HCT116 (cell line): ENCODE results near the gene TMEM59L. TPM values are rescaled to one million over a fixed set of nuclear protein-coding genes. Genes with fewer than 3 reads are reported as not detected.

Experiments used
- ATAC-seq: fragments of 200-7000 bp; cut with Tn5 transposase; 2 replicates; pipeline ENCODE4 v1.9.1; 2020; ENCODE audit warnings: mild to moderate bottlenecking, moderate library complexity
- BruUV-seq: library from RNA; stranded (reverse); fragments of 400-500 nt; replicated peaks from 2 replicates; lab custom pipeline; 2021; lab: Mats Ljungman, UMichigan
- CTCF ChIA-PET: fragments of 300-600 bp; sonication (Branson Sonifier 250); formaldehyde crosslinking; loops from one replicate; lab custom pipeline; 2021; ENCODE audit warnings: antibody characterized with exemption; lab: Charles Lee
- POLR2A ChIA-PET: fragments of 300-600, 350-600 bp; sonication (Branson Sonifier 250); formaldehyde crosslinking; loops from one replicate; lab custom pipeline; 2021; ENCODE audit warnings: antibody characterized with exemption; lab: Charles Lee
- RAD21 ChIA-PET, 2 experiments: fragments of 300-600 bp; sonication (Branson Sonifier 250); formaldehyde crosslinking; loops; one replicate each; lab custom pipeline; 2023; ENCODE audit warnings: low total read pairs in 2 of 2; ENCODE audit not compliant: uncharacterized antibody in 2 of 2, unreplicated experiment in 2 of 2, low non-redundant PET in 1 of 2; lab: Charles Lee
- DNase-seq: peaks from one replicate; pipeline ENCODE4 v3.0.0-alpha.2; 2010; ENCODE audit warnings: low read depth, low spot score
- H2AFZ ChIP-seq: fragments of 200-600 bp; shearing (Covaris generic), sonication (generic); 2 replicates; pipeline ENCODE4 v1.6.1; 2017; ENCODE audit warnings: low read depth, mixed run types, mixed read lengths, antibody characterized with exemption, low read length; ENCODE audit not compliant: poor library complexity, severe bottlenecking
- H3K27ac ChIP-seq: 2 replicates; pipeline ENCODE4 v1.5.1; 2012; ENCODE audit warnings: low read depth, low read length
- H3K27me3 ChIP-seq: fragments of 200-600 bp; sonication (generic); 2 replicates; pipeline ENCODE4 v1.6.1; 2016; ENCODE audit warnings: mixed run types, low read length, mixed read lengths; ENCODE audit not compliant: insufficient read depth
- H3K36me3 ChIP-seq, 2 experiments: fragments of 200-500 bp in 1 of 2; fragments of 200-600 bp in 1 of 2; sonication (Bioruptor generic) in 1 of 2; sonication (generic) in 1 of 2; 2 replicates each; pipeline versions ENCODE4 v1.5.1 to v1.6.1; 2014 to 2016; ENCODE audit warnings: low read length in 2 of 2, inconsistent platforms in 1 of 2, mixed read lengths in 1 of 2, mixed run types in 1 of 2; ENCODE audit not compliant: insufficient read depth in 2 of 2, control insufficient read depth in 1 of 2
- H3K4me1 ChIP-seq, 2 experiments: fragments of 200-600 bp in 1 of 2; sonication (generic) in 1 of 2; 2 replicates each; pipeline versions ENCODE4 v1.5.1 to v1.6.1; 2012 to 2017; ENCODE audit warnings: low read length in 2 of 2, inconsistent platforms in 1 of 2, mild to moderate bottlenecking in 1 of 2, mixed read lengths in 1 of 2, mixed run types in 1 of 2, moderate library complexity in 1 of 2; ENCODE audit not compliant: insufficient read depth in 2 of 2, control insufficient read depth in 1 of 2
- H3K4me2 ChIP-seq: fragments of 200-600 bp; sonication (generic); 2 replicates; pipeline ENCODE4 v1.6.1; 2017; ENCODE audit warnings: mixed run types, low read length, mixed read lengths
- H3K4me3 ChIP-seq, 2 experiments: fragments of 200-600 bp in 1 of 2; sonication (generic) in 1 of 2; replicated peaks in 1 of 2; 2 replicates each; pipeline ENCODE4 v1.5.1; 2011 to 2016; ENCODE audit warnings: low read length in 2 of 2, control low read depth in 1 of 2, low read depth in 1 of 2, mild to moderate bottlenecking in 1 of 2, mixed read lengths in 1 of 2, mixed run types in 1 of 2
- H3K79me2 ChIP-seq: fragments of 200-600 bp; sonication (generic); 2 replicates; pipeline ENCODE4 v1.6.1; 2017; ENCODE audit warnings: mild to moderate bottlenecking, mixed run types, low read length, moderate library complexity, mixed read lengths; ENCODE audit not compliant: insufficient read depth
- H3K9ac ChIP-seq: fragments of 200-600 bp; sonication (generic); 2 replicates; pipeline ENCODE4 v1.6.1; 2016; ENCODE audit warnings: low read length, mixed read lengths
- H3K9me2 ChIP-seq: fragments of 200-600 bp; sonication (generic), shearing (Covaris generic); 2 replicates; pipeline ENCODE4 v1.6.1; 2017; ENCODE audit warnings: mixed run types, mild to moderate bottlenecking, moderate library complexity; ENCODE audit not compliant: insufficient read depth
- H3K9me3 ChIP-seq, 2 experiments: fragments of 200-500 bp in 1 of 2; fragments of 200-600 bp in 1 of 2; sonication (Bioruptor generic) in 1 of 2; sonication (generic) in 1 of 2; 2 replicates each; pipeline ENCODE4 v1.6.1; 2014 to 2017; ENCODE audit warnings: low read length in 2 of 2, mixed read lengths in 2 of 2, inconsistent platforms in 1 of 2, low read depth in 1 of 2, mild to moderate bottlenecking in 1 of 2, mixed run types in 1 of 2, moderate library complexity in 1 of 2; ENCODE audit not compliant: control insufficient read depth in 1 of 2, insufficient read depth in 1 of 2
- H4K20me1 ChIP-seq: fragments of 200-600 bp; sonication (generic), shearing (Covaris generic); 2 replicates; pipeline ENCODE4 v1.6.1; 2017; ENCODE audit warnings: mixed run types, mild to moderate bottlenecking, moderate library complexity; ENCODE audit not compliant: insufficient read depth
- CEBPB ChIP-seq: IDR thresholded peaks from 2 replicates; pipeline ENCODE4 v1.6.1; 2012; ENCODE audit warnings: low read depth
- ELF1 ChIP-seq: IDR thresholded peaks from 2 replicates; pipeline ENCODE4 v1.6.1; 2012; ENCODE audit warnings: low read depth, borderline replicate concordance
- EZH2 ChIP-seq: fragments of 200-600 bp; sonication (generic); IDR thresholded peaks from 2 replicates; pipeline ENCODE4 v1.6.1; 2017; ENCODE audit warnings: antibody characterized with exemption, mixed run types
- EZH2phosphoT487 ChIP-seq: fragments of 200-600 bp; IDR thresholded peaks from 2 replicates; pipeline ENCODE4 v1.6.1; 2018; ENCODE audit warnings: antibody characterized with exemption, borderline replicate concordance
- FOSL1 ChIP-seq: IDR thresholded peaks from 2 replicates; pipeline ENCODE4 v1.6.1; 2012; ENCODE audit warnings: low read depth
- JUND ChIP-seq: IDR thresholded peaks from 2 replicates; pipeline ENCODE4 v1.6.1; 2012
- POLR2A ChIP-seq: IDR thresholded peaks from 2 replicates; pipeline ENCODE4 v1.7.0; 2011; ENCODE audit warnings: borderline replicate concordance; ENCODE audit not compliant: insufficient read depth, insufficient read length; ENCODE audit errors: extremely low read depth
- POLR2AphosphoS5 ChIP-seq: IDR thresholded peaks from 2 replicates; pipeline ENCODE4 v1.6.1; 2011; ENCODE audit warnings: mild to moderate bottlenecking, low read depth, low read length, moderate library complexity
- SP1 ChIP-seq: IDR thresholded peaks from 2 replicates; pipeline ENCODE4 v1.6.1; 2012; ENCODE audit warnings: low read depth
- SRF ChIP-seq: IDR thresholded peaks from 2 replicates; pipeline ENCODE4 v1.6.1; 2012; ENCODE audit warnings: low read depth
- TCF7L2 ChIP-seq: IDR thresholded peaks from 2 replicates; pipeline ENCODE4 v1.7.0; 2011; ENCODE audit warnings: borderline replicate concordance, inconsistent platforms; ENCODE audit not compliant: insufficient read depth, insufficient read length; ENCODE audit errors: extremely low read depth
- intact Hi-C: fragments of 100-400 bp; cut with micrococcal nuclease; formaldehyde crosslinking; loops from 2 replicates; pipeline ENCODE4 v1.10.0; 2022
- total RNA-seq: library from RNA; stranded (reverse); gene quantifications from one replicate; pipeline ENCODE4 v1.2.1, GENCODE V29; 2021; ENCODE audit not compliant: unreplicated experiment
- TF ChIP-seq, protein P1 (sequence below): IDR thresholded peaks from 2 replicates; pipeline ENCODE4 v1.6.1; 2012; ENCODE audit warnings: low read depth
- TF ChIP-seq, protein P2 (sequence below): IDR thresholded peaks from 2 replicates; pipeline ENCODE4 v1.6.1; 2012
- TF ChIP-seq, protein P3 (sequence below): IDR thresholded peaks from 2 replicates; pipeline ENCODE4 v1.6.1; 2012
- TF ChIP-seq, protein P4 (sequence below), 3 experiments: fragments of 200-600 bp in 1 of 3; sonication (generic) in 1 of 3; IDR thresholded peaks in 2 of 3; conservative IDR thresholded peaks in 1 of 3; 2 replicates each; pipeline ENCODE4 v1.5.1; 2012 to 2017; ENCODE audit warnings: low read depth in 2 of 3, low read length in 2 of 3, antibody characterized with exemption in 1 of 3, borderline replicate concordance in 1 of 3, control low read depth in 1 of 3, mild to moderate bottlenecking in 1 of 3, mixed read lengths in 1 of 3, mixed run types in 1 of 3, moderate library complexity in 1 of 3; ENCODE audit not compliant: insufficient read depth in 1 of 3
- TF ChIP-seq, protein P5 (sequence below): IDR thresholded peaks from 2 replicates; pipeline ENCODE4 v1.6.1; 2011; ENCODE audit warnings: mild to moderate bottlenecking, low read length, moderate library complexity; ENCODE audit not compliant: insufficient replicate concordance; ENCODE audit errors: extremely low read depth

The TMEM59L gene
- total RNA-seq, 1 experiment from 2014 or later = 14.3 TPM

DNA sequence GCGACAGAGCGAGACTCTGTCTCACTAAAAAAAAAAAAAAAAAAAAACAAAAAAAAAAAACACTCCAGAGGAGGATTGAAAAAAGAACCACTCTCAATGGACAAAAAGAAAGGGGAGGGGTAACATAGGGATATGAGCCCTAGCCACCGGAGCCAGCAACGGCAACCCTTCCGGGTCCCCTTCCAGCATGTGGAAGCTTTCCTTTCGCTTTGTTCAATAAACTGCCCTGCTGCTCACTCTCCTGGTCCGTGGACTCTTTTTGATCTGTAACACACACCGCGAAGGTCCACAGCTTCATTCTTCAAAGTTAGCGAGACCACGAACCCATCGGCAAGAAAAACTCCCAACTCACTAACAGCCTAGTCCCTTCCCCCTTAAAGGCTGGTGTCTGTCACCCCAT, 25.1 kb upstream of the TMEM59L start:
- no peak overlapping the region for H2AFZ ChIP-seq
- ChIA-PET CTCF (interaction anchor here (0.5 to 7.5 kb wide), 4 partner anchors 16 to 260 kb away, joined by 3 to 39 read pairs (median 4); partner anchors contain the start of gene UBA52), POLR2A (interaction anchor here (0.6 to 4.3 kb wide), 3 partner anchors 16 to 103 kb away, joined by 3 to 23 read pairs (median 4); partner anchors contain the start of gene UBA52), RAD21 (no interaction called here)
- ATAC-seq (no peak), DNase-seq (no peak)
- no TSS peak for BruUV-seq
- peaks cover 13% of the 10 kb centered on the region; the same call in 1 of the 2 replicates for H3K79me2 ChIP-seq
- H4K20me1 ChIP-seq = no peaks in the 10 kb centered on the region
- H3K4me1 ChIP-seq = peaks cover 13 to 28% of the 10 kb centered on the region in 2 experiments
- TF ChIP-seq, protein P1, sequence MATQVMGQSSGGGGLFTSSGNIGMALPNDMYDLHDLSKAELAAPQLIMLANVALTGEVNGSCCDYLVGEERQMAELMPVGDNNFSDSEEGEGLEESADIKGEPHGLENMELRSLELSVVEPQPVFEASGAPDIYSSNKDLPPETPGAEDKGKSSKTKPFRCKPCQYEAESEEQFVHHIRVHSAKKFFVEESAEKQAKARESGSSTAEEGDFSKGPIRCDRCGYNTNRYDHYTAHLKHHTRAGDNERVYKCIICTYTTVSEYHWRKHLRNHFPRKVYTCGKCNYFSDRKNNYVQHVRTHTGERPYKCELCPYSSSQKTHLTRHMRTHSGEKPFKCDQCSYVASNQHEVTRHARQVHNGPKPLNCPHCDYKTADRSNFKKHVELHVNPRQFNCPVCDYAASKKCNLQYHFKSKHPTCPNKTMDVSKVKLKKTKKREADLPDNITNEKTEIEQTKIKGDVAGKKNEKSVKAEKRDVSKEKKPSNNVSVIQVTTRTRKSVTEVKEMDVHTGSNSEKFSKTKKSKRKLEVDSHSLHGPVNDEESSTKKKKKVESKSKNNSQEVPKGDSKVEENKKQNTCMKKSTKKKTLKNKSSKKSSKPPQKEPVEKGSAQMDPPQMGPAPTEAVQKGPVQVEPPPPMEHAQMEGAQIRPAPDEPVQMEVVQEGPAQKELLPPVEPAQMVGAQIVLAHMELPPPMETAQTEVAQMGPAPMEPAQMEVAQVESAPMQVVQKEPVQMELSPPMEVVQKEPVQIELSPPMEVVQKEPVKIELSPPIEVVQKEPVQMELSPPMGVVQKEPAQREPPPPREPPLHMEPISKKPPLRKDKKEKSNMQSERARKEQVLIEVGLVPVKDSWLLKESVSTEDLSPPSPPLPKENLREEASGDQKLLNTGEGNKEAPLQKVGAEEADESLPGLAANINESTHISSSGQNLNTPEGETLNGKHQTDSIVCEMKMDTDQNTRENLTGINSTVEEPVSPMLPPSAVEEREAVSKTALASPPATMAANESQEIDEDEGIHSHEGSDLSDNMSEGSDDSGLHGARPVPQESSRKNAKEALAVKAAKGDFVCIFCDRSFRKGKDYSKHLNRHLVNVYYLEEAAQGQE = no peak
- no peak for TF ChIP-seq SP1
- no peak for TF ChIP-seq JUND
- TF ChIP-seq, protein P2, sequence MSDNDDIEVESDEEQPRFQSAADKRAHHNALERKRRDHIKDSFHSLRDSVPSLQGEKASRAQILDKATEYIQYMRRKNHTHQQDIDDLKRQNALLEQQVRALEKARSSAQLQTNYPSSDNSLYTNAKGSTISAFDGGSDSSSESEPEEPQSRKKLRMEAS = no peak
- no peak for TF ChIP-seq ELF1
- TF ChIP-seq, protein P3, sequence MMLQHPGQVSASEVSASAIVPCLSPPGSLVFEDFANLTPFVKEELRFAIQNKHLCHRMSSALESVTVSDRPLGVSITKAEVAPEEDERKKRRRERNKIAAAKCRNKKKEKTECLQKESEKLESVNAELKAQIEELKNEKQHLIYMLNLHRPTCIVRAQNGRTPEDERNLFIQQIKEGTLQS = no peak
- TF ChIP-seq EZH2phosphoT487 = no peak
- no peak for TF ChIP-seq POLR2A
- no peak for TF ChIP-seq EZH2
- TF ChIP-seq, protein P4, sequence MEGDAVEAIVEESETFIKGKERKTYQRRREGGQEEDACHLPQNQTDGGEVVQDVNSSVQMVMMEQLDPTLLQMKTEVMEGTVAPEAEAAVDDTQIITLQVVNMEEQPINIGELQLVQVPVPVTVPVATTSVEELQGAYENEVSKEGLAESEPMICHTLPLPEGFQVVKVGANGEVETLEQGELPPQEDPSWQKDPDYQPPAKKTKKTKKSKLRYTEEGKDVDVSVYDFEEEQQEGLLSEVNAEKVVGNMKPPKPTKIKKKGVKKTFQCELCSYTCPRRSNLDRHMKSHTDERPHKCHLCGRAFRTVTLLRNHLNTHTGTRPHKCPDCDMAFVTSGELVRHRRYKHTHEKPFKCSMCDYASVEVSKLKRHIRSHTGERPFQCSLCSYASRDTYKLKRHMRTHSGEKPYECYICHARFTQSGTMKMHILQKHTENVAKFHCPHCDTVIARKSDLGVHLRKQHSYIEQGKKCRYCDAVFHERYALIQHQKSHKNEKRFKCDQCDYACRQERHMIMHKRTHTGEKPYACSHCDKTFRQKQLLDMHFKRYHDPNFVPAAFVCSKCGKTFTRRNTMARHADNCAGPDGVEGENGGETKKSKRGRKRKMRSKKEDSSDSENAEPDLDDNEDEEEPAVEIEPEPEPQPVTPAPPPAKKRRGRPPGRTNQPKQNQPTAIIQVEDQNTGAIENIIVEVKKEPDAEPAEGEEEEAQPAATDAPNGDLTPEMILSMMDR (IDR thresholded peaks at IDR 0.05 in 2 of 3, conservative IDR thresholded peaks at IDR 0.05 in 1 of 3; ENCODE audit: borderline replicate concordance in 1 of 3, insufficient read depth in 1 of 3, low read depth in 2 of 3, low read length in 2 of 3) = no peak
- TF ChIP-seq CEBPB = no peak
- TF ChIP-seq POLR2AphosphoS5 = no peak
- TF ChIP-seq, protein P5, sequence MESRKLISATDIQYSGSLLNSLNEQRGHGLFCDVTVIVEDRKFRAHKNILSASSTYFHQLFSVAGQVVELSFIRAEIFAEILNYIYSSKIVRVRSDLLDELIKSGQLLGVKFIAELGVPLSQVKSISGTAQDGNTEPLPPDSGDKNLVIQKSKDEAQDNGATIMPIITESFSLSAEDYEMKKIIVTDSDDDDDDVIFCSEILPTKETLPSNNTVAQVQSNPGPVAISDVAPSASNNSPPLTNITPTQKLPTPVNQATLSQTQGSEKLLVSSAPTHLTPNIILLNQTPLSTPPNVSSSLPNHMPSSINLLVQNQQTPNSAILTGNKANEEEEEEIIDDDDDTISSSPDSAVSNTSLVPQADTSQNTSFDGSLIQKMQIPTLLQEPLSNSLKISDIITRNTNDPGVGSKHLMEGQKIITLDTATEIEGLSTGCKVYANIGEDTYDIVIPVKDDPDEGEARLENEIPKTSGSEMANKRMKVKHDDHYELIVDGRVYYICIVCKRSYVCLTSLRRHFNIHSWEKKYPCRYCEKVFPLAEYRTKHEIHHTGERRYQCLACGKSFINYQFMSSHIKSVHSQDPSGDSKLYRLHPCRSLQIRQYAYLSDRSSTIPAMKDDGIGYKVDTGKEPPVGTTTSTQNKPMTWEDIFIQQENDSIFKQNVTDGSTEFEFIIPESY = no peak
- TF ChIP-seq TCF7L2 = no peak
- no peak for TF ChIP-seq SRF
- TF ChIP-seq FOSL1 = no peak
- no peaks in the 10 kb centered on the region for H3K27me3 ChIP-seq
- intact Hi-C loops = no loop called here
- H3K9me2 ChIP-seq = no peaks in the 10 kb centered on the region
- H3K4me2 ChIP-seq = peak overlapping the region; percentile 88
- no peak overlapping the region for H3K27ac ChIP-seq
- no peak overlapping the region for H3K4me3 ChIP-seq
- H3K9me3 ChIP-seq = no peaks in the 10 kb centered on the region
- 0 out of 4 replicates have a peak, but pooled peaks cover 0 to 4% of the 10 kb centered on the region in 2 experiments for H3K36me3 ChIP-seq
- no peak overlapping the region for H3K9ac ChIP-seq
